Liver (tissue), 9 donors: Measurements from ENCODE around the gene SRGAP1. TPM values are rescaled to one million over a fixed set of nuclear protein-coding genes. Genes with fewer than 3 reads are reported as not detected.

ENCODE experiments used
- DNase-seq: peaks from one replicate; pipeline ENCODE4 v3.0.0-alpha.2; 2017; ENCODE audit warnings: low spot score
- H3K27ac ChIP-seq, 2 donors: one replicate each; pipeline ENCODE4 v1.7.0; 2013; ENCODE audit warnings: inconsistent platforms in 2 of 2, low read length in 2 of 2, control low read depth in 1 of 2, low read depth in 1 of 2, mild to moderate bottlenecking in 1 of 2
- H3K27me3 ChIP-seq, 4 donors: one replicate each; pipeline versions ENCODE4 v1.6.1 to v1.7.0; 2013; ENCODE audit warnings: low read length in 3 of 4, inconsistent platforms in 1 of 4, mild to moderate bottlenecking in 1 of 4, moderate library complexity in 1 of 4; ENCODE audit not compliant: control insufficient read depth in 4 of 4, insufficient read depth in 4 of 4
- H3K36me3 ChIP-seq, 4 donors: one replicate each; pipeline versions ENCODE4 v1.6.1 to v1.7.0; 2013; ENCODE audit warnings: low read length in 3 of 4, mild to moderate bottlenecking in 3 of 4, low read depth in 1 of 4, moderate library complexity in 1 of 4; ENCODE audit not compliant: control insufficient read depth in 4 of 4, insufficient read depth in 3 of 4
- H3K4me1 ChIP-seq, 4 donors: one replicate each; pipeline versions ENCODE4 v1.6.1 to v1.7.0; 2013; ENCODE audit warnings: low read length in 3 of 4, mild to moderate bottlenecking in 3 of 4, moderate library complexity in 1 of 4; ENCODE audit not compliant: control insufficient read depth in 4 of 4, insufficient read depth in 4 of 4
- H3K4me3 ChIP-seq, 3 donors: one replicate each; pipeline versions ENCODE4 v1.6.1 to v1.7.0; 2013; ENCODE audit warnings: low read length in 3 of 3, control low read depth in 1 of 3, low read depth in 1 of 3, mild to moderate bottlenecking in 1 of 3
- H3K9ac ChIP-seq, 2 donors: one replicate each; pipeline ENCODE4 v1.7.0; 2013; ENCODE audit warnings: low read length in 2 of 2, mild to moderate bottlenecking in 2 of 2, moderate library complexity in 2 of 2, control low read depth in 1 of 2, low read depth in 1 of 2
- H3K9me3 ChIP-seq, 4 donors: one replicate each; pipeline versions ENCODE4 v1.6.1 to v1.7.0; 2013; ENCODE audit warnings: low read length in 3 of 4; ENCODE audit not compliant: control insufficient read depth in 4 of 4
- EGR1 ChIP-seq, 2 donors: IDR thresholded peaks; 2 replicates each; pipeline ENCODE4 v1.6.1; 2016 to 2018; ENCODE audit warnings: antibody characterized with exemption in 2 of 2, low read depth in 2 of 2
- FOXA1 ChIP-seq: IDR thresholded peaks from 2 replicates; pipeline ENCODE4 v1.6.1; 2016; ENCODE audit warnings: antibody characterized with exemption
- FOXA2 ChIP-seq: IDR thresholded peaks from 2 replicates; pipeline ENCODE4 v1.6.1; 2016; ENCODE audit warnings: antibody characterized with exemption
- GABPA ChIP-seq, 2 donors: IDR thresholded peaks in 1 of 2; conservative IDR thresholded peaks in 1 of 2; 2 replicates each; pipeline ENCODE4 v1.6.1; 2016; ENCODE audit warnings: antibody characterized with exemption in 2 of 2, mild to moderate bottlenecking in 1 of 2, moderate library complexity in 1 of 2
- HNF4A ChIP-seq, 2 donors: conservative IDR thresholded peaks; 2 replicates each; pipeline ENCODE4 v1.6.1; 2016; ENCODE audit warnings: antibody characterized with exemption in 2 of 2, mild to moderate bottlenecking in 2 of 2
- HNF4G ChIP-seq: IDR thresholded peaks from 2 replicates; pipeline ENCODE4 v1.6.1; 2016; ENCODE audit warnings: antibody characterized with exemption
- JUND ChIP-seq, 2 donors: IDR thresholded peaks; 2 replicates each; pipeline ENCODE4 v1.6.1; 2016; ENCODE audit warnings: antibody characterized with exemption in 2 of 2
- NR2F2 ChIP-seq: IDR thresholded peaks from 2 replicates; pipeline ENCODE4 v1.6.1; 2016; ENCODE audit warnings: antibody characterized with exemption
- RAD21 ChIP-seq, 2 donors: IDR thresholded peaks; 2 replicates each; pipeline ENCODE4 v1.6.1; 2016; ENCODE audit warnings: antibody characterized with exemption in 2 of 2, mild to moderate bottlenecking in 2 of 2
- RXRA ChIP-seq, 2 donors: IDR thresholded peaks; 2 replicates each; pipeline ENCODE4 v1.6.1; 2017 to 2018; ENCODE audit warnings: antibody characterized with exemption in 2 of 2, mild to moderate bottlenecking in 1 of 2
- SP1 ChIP-seq: IDR thresholded peaks from 2 replicates; pipeline ENCODE4 v1.6.1; 2018; ENCODE audit warnings: antibody characterized with exemption, mild to moderate bottlenecking
- TAF1 ChIP-seq: conservative IDR thresholded peaks from 2 replicates; pipeline ENCODE4 v1.6.1; 2016; ENCODE audit warnings: antibody characterized with exemption, mild to moderate bottlenecking
- YY1 ChIP-seq: IDR thresholded peaks from 2 replicates; pipeline ENCODE4 v1.6.1; 2016; ENCODE audit warnings: antibody characterized with exemption, mild to moderate bottlenecking
- WGBS: extraction: QIAGEN DNeasy Blood & Tissue Kit; methylation state at CpG from one replicate; pipeline ENCODE4 v1.1.7; 2013; 5-methylcytosine and 5-hydroxymethylcytosine counted together
- polyA plus RNA-seq, 2 donors: library from polyadenylated mRNA; stranded (reverse) in 1 of 2; unstranded in 1 of 2; fragments of 200-250 nt in 1 of 2; fragments of >200 nt in 1 of 2; fragmentation: Nextera tagmentation in 1 of 2; extraction: Ambion mirVana in 1 of 2; gene quantifications; one replicate each; pipeline versions ENCODE4 v1.2.1 to v1.2.3, GENCODE V29; 2013 to 2015
- total RNA-seq, 2 donors: library from RNA; depleted of rRNA; stranded (reverse); fragments of >200 nt; gene quantifications; one replicate each; pipeline ENCODE4 v1.2.3, GENCODE V29; 2014
- TF ChIP-seq, protein P1 (sequence below): fragments of 150-350 bp; IDR thresholded peaks from 2 replicates; pipeline ENCODE4 v1.5.1; 2017; ENCODE audit warnings: improper control_type of control experiment, low read depth, low read length; ENCODE audit not compliant: missing input control
- TF ChIP-seq, protein P2 (sequence below): IDR thresholded peaks from 2 replicates; pipeline ENCODE4 v1.6.1; 2016; ENCODE audit warnings: antibody characterized with exemption
- TF ChIP-seq, protein P3 (sequence below): IDR thresholded peaks from 2 replicates; pipeline ENCODE4 v1.6.1; 2016; ENCODE audit warnings: antibody characterized with exemption
- TF ChIP-seq, protein P4 (sequence below): IDR thresholded peaks from 2 replicates; pipeline ENCODE4 v1.6.1; 2016; ENCODE audit warnings: antibody characterized with exemption
- TF ChIP-seq, protein P5 (sequence below): IDR thresholded peaks from 2 replicates; pipeline ENCODE4 v1.6.1; 2016; ENCODE audit warnings: antibody characterized with exemption, mild to moderate bottlenecking
- donor health status: healthy.
- donor health status: healthy.
- donor health status: healthy.
- donor health status: healthy.
- donor health status: healthy.

SRGAP1 gene
- total and polyA plus RNA-seq, 4 donors: 0.28 to 1.3 (median 0.85) TPM

DNA sequence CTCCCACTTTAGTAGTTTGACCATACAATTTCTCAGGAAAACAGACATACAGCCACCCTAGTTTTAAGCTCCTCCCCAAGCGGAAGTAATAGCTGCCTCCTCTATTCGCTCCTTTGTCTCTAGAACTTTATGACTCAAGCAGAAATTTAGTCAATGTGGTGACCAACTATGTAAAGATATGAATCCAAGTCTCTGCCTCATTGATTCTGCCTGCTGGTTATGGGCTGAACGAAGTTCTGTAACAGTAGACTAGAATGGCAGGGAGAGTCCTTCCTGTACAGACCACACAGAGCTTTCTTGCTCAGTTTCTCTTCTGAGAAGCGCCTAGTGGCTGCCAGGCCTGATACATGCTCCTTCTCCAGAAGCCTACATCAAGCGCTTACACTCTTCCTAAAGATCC, 358.5 kb downstream of the SRGAP1 start:
- no peak for TF ChIP-seq YY1
- TF ChIP-seq, protein P1, sequence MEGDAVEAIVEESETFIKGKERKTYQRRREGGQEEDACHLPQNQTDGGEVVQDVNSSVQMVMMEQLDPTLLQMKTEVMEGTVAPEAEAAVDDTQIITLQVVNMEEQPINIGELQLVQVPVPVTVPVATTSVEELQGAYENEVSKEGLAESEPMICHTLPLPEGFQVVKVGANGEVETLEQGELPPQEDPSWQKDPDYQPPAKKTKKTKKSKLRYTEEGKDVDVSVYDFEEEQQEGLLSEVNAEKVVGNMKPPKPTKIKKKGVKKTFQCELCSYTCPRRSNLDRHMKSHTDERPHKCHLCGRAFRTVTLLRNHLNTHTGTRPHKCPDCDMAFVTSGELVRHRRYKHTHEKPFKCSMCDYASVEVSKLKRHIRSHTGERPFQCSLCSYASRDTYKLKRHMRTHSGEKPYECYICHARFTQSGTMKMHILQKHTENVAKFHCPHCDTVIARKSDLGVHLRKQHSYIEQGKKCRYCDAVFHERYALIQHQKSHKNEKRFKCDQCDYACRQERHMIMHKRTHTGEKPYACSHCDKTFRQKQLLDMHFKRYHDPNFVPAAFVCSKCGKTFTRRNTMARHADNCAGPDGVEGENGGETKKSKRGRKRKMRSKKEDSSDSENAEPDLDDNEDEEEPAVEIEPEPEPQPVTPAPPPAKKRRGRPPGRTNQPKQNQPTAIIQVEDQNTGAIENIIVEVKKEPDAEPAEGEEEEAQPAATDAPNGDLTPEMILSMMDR: no peak
- TF ChIP-seq RAD21 (IDR thresholded peaks at IDR 0.05): no peak
- no peak for TF ChIP-seq TAF1
- TF ChIP-seq, protein P2, sequence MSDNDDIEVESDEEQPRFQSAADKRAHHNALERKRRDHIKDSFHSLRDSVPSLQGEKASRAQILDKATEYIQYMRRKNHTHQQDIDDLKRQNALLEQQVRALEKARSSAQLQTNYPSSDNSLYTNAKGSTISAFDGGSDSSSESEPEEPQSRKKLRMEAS: no peak
- TF ChIP-seq, protein P3, sequence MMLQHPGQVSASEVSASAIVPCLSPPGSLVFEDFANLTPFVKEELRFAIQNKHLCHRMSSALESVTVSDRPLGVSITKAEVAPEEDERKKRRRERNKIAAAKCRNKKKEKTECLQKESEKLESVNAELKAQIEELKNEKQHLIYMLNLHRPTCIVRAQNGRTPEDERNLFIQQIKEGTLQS: no peak
- TF ChIP-seq HNF4A (conservative IDR thresholded peaks at IDR 0.05): no peak
- TF ChIP-seq, protein P4, sequence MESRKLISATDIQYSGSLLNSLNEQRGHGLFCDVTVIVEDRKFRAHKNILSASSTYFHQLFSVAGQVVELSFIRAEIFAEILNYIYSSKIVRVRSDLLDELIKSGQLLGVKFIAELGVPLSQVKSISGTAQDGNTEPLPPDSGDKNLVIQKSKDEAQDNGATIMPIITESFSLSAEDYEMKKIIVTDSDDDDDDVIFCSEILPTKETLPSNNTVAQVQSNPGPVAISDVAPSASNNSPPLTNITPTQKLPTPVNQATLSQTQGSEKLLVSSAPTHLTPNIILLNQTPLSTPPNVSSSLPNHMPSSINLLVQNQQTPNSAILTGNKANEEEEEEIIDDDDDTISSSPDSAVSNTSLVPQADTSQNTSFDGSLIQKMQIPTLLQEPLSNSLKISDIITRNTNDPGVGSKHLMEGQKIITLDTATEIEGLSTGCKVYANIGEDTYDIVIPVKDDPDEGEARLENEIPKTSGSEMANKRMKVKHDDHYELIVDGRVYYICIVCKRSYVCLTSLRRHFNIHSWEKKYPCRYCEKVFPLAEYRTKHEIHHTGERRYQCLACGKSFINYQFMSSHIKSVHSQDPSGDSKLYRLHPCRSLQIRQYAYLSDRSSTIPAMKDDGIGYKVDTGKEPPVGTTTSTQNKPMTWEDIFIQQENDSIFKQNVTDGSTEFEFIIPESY: no peak
- TF ChIP-seq HNF4G: no peak
- no peak for TF ChIP-seq EGR1 (IDR thresholded peaks at IDR 0.05; ENCODE audit: low read depth in 2 of 2)
- TF ChIP-seq JUND (IDR thresholded peaks at IDR 0.05): no peak
- TF ChIP-seq FOXA1: no peak
- TF ChIP-seq SP1: no peak
- TF ChIP-seq FOXA2: no peak
- TF ChIP-seq GABPA (IDR thresholded peaks at IDR 0.05 in 1 of 2, conservative IDR thresholded peaks at IDR 0.05 in 1 of 2): no peak
- no peak for TF ChIP-seq RXRA (IDR thresholded peaks at IDR 0.05)
- H3K27ac ChIP-seq: no peak overlapping the region
- H3K27me3 ChIP-seq: no peaks in the 10 kb centered on the region
- DNase-seq: no peak
- 96% methylated on average over 5 of the region's 5 CpGs for WGBS
- no peaks in the 10 kb centered on the region for H3K4me1 ChIP-seq
- H3K9me3 ChIP-seq: no peaks in the 10 kb centered on the region
- H3K36me3 ChIP-seq: peaks cover 0 to 4% (median under 1%) of the 10 kb centered on the region in 4 donors
- H3K9ac ChIP-seq: no peak overlapping the region
- H3K4me3 ChIP-seq: no peak overlapping the region

DNA sequence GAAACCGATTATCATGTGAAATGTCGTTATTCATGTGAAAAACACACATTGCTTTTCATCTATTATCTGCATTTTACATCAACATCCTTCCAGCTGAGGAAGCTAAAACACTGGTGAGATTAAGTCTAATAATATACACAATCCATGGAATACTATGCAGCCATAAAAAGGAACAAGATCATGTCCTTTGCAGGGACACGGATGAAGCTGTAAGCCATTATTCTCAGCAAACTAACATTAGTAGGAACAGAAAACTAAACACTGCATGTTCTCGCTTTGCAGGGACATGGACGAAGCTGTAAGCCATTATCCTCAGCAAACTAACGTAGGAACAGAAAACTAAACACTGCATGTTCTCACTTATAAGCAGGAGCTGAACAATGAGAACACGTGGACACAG, 359.3 kb downstream of the SRGAP1 start:
- no peak overlapping the region for H3K4me3 ChIP-seq
- H3K36me3 ChIP-seq: peaks cover 0 to 4% (median under 1%) of the 10 kb centered on the region in 4 donors
- no peak for DNase-seq
- TF ChIP-seq HNF4A (conservative IDR thresholded peaks at IDR 0.05) (no peak), NR2F2 (no peak), FOXA1 (no peak), GABPA (IDR thresholded peaks at IDR 0.05 in 1 of 2, conservative IDR thresholded peaks at IDR 0.05 in 1 of 2) (no peak), SP1 (no peak), RAD21 (IDR thresholded peaks at IDR 0.05) (no peak), EGR1 (IDR thresholded peaks at IDR 0.05; ENCODE audit: low read depth in 2 of 2) (no peak), RXRA (IDR thresholded peaks at IDR 0.05) (no peak), YY1 (no peak), TAF1 (no peak), HNF4G (no peak), JUND (IDR thresholded peaks at IDR 0.05) (no peak)
- TF ChIP-seq, protein P5, sequence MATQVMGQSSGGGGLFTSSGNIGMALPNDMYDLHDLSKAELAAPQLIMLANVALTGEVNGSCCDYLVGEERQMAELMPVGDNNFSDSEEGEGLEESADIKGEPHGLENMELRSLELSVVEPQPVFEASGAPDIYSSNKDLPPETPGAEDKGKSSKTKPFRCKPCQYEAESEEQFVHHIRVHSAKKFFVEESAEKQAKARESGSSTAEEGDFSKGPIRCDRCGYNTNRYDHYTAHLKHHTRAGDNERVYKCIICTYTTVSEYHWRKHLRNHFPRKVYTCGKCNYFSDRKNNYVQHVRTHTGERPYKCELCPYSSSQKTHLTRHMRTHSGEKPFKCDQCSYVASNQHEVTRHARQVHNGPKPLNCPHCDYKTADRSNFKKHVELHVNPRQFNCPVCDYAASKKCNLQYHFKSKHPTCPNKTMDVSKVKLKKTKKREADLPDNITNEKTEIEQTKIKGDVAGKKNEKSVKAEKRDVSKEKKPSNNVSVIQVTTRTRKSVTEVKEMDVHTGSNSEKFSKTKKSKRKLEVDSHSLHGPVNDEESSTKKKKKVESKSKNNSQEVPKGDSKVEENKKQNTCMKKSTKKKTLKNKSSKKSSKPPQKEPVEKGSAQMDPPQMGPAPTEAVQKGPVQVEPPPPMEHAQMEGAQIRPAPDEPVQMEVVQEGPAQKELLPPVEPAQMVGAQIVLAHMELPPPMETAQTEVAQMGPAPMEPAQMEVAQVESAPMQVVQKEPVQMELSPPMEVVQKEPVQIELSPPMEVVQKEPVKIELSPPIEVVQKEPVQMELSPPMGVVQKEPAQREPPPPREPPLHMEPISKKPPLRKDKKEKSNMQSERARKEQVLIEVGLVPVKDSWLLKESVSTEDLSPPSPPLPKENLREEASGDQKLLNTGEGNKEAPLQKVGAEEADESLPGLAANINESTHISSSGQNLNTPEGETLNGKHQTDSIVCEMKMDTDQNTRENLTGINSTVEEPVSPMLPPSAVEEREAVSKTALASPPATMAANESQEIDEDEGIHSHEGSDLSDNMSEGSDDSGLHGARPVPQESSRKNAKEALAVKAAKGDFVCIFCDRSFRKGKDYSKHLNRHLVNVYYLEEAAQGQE: no peak
- TF ChIP-seq, protein P3: no peak
- TF ChIP-seq, protein P1: no peak
- TF ChIP-seq, protein P2: no peak
- TF ChIP-seq, protein P4: no peak

More for the DNA sequence above, 359.3 kb downstream of the SRGAP1 start:
- Histone ChIP-seq H3K9me3 (no peaks in the 10 kb centered on the region), H3K9ac (no peak overlapping the region), H3K4me1 (no peaks in the 10 kb centered on the region), H3K27ac (no peak overlapping the region), H3K27me3 (no peaks in the 10 kb centered on the region)
- 67% methylated on average over 7 of the region's 7 CpGs for WGBS
